Stimulated activated memory B cell treated with anti-CD40 and anti-IgM and Interleukin-4, amounts not matched to agents 10 μg/mL and 1 μg/mL and 100 μg/mL, for 72 hours (primary cell): ENCODE measurements around the gene TBC1D22A.

Experiments used
- ATAC-seq: fragments of 150-1000 bp; cut with Tn5 transposase; 2 replicates; pipeline ENCODE4 v1.10.0; 2021
- H3K27ac Mint-ChIP-seq: one replicate; pipeline ENCODE4 v1.8.0; 2022; ENCODE audit warnings: mild to moderate bottlenecking, mixed read lengths
- H3K27me3 Mint-ChIP-seq: one replicate; pipeline ENCODE4 v1.8.0; 2022; ENCODE audit warnings: mixed read lengths
- H3K36me3 Mint-ChIP-seq: one replicate; pipeline ENCODE4 v1.8.0; 2022; ENCODE audit warnings: mixed read lengths
- H3K4me1 Mint-ChIP-seq: one replicate; pipeline ENCODE4 v1.8.0; 2022; ENCODE audit warnings: mixed read lengths
- H3K4me3 Mint-ChIP-seq: one replicate; pipeline ENCODE4 v1.8.0; 2022; ENCODE audit warnings: mild to moderate bottlenecking, moderate library complexity, mixed read lengths
- H3K9me3 Mint-ChIP-seq: one replicate; pipeline ENCODE4 v1.8.0; 2022; ENCODE audit warnings: mixed read lengths

Gene TBC1D22A

GRCh38 chr22:47018010-47018910 lies 255.8 kb downstream of the TBC1D22A start:
- Mint-ChIP-seq H3K27me3 (no peaks in the 10 kb centered on the region), H3K9me3 (peaks cover 17% of the 10 kb centered on the region), H3K4me1 (peaks cover 21% of the 10 kb centered on the region), H3K36me3 (peaks cover 73% of the 10 kb centered on the region), H3K27ac (no peak overlapping the region), H3K4me3 (no peak overlapping the region)
- ATAC-seq = no peak

GRCh38 chr22:47019012-47019790 lies 256.8 kb downstream of the TBC1D22A start:
- H3K27ac Mint-ChIP-seq = no peak overlapping the region
- H3K27me3 Mint-ChIP-seq = no peaks in the 10 kb centered on the region
- peaks cover 22% of the 10 kb centered on the region for H3K4me1 Mint-ChIP-seq
- H3K36me3 Mint-ChIP-seq = peaks cover 82% of the 10 kb centered on the region
- H3K9me3 Mint-ChIP-seq = peaks cover 17% of the 10 kb centered on the region
- ATAC-seq = no peak
- H3K4me3 Mint-ChIP-seq = no peak overlapping the region

- H3K9me3 Mint-ChIP-seq = peaks cover 17% of the 10 kb centered on the region
- H3K4me3 Mint-ChIP-seq = no peak overlapping the region
- no peak overlapping the region for H3K27ac Mint-ChIP-seq
- peaks cover 22% of the 10 kb centered on the region for H3K4me1 Mint-ChIP-seq
- H3K36me3 Mint-ChIP-seq = peaks cover 82% of the 10 kb centered on the region
- ATAC-seq = no peak
- no peaks in the 10 kb centered on the region for H3K27me3 Mint-ChIP-seq
Observed at GRCh38 chr22:47020166-47020565, 257.7 kb downstream of the TBC1D22A start.

- Mint-ChIP-seq H3K27me3 (no peaks in the 10 kb centered on the region), H3K27ac (no peak overlapping the region), H3K4me1 (peaks cover 22% of the 10 kb centered on the region), H3K4me3 (no peak overlapping the region), H3K9me3 (peaks cover 17% of the 10 kb centered on the region), H3K36me3 (peaks cover 75% of the 10 kb centered on the region)
- ATAC-seq = no peak
Observed at GRCh38 chr22:47021371-47022074, 259.1 kb downstream of the TBC1D22A start.

GRCh38 chr22:47022075-47022473 lies 259.6 kb downstream of the TBC1D22A start:
- no peaks in the 10 kb centered on the region for H3K27me3 Mint-ChIP-seq
- no peak overlapping the region for H3K4me3 Mint-ChIP-seq
- peaks cover 22% of the 10 kb centered on the region for H3K4me1 Mint-ChIP-seq
- H3K27ac Mint-ChIP-seq = no peak overlapping the region
- peaks cover 17% of the 10 kb centered on the region for H3K9me3 Mint-ChIP-seq
- peaks cover 69% of the 10 kb centered on the region for H3K36me3 Mint-ChIP-seq
- ATAC-seq = no peak

- no peak overlapping the region for H3K4me3 Mint-ChIP-seq
- peaks cover 17% of the 10 kb centered on the region for H3K9me3 Mint-ChIP-seq
- H3K36me3 Mint-ChIP-seq = peaks cover 65% of the 10 kb centered on the region
- peaks cover 22% of the 10 kb centered on the region for H3K4me1 Mint-ChIP-seq
- H3K27me3 Mint-ChIP-seq = no peaks in the 10 kb centered on the region
- H3K27ac Mint-ChIP-seq = no peak overlapping the region
- ATAC-seq = no peak
Observed at GRCh38 chr22:47022475-47022874, 260.0 kb downstream of the TBC1D22A start.

GRCh38 chr22:47023871-47024270 lies 261.4 kb downstream of the TBC1D22A start:
- Mint-ChIP-seq H3K4me1 (peaks cover 21% of the 10 kb centered on the region), H3K36me3 (peaks cover 58% of the 10 kb centered on the region), H3K4me3 (no peak overlapping the region), H3K9me3 (peaks cover 17% of the 10 kb centered on the region), H3K27me3 (no peaks in the 10 kb centered on the region), H3K27ac (no peak overlapping the region)
- no peak for ATAC-seq

- Mint-ChIP-seq H3K27ac (no peak overlapping the region), H3K4me1 (peaks cover 6% of the 10 kb centered on the region), H3K36me3 (peaks cover 30% of the 10 kb centered on the region), H3K27me3 (no peaks in the 10 kb centered on the region), H3K9me3 (no peaks in the 10 kb centered on the region), H3K4me3 (no peak overlapping the region)
- no peak for ATAC-seq
Observed at GRCh38 chr22:47027766-47028165, 265.3 kb downstream of the TBC1D22A start.

GRCh38 chr22:47029244-47030074 lies 267.0 kb downstream of the TBC1D22A start:
- H3K4me3 Mint-ChIP-seq = no peak overlapping the region
- H3K9me3 Mint-ChIP-seq = no peaks in the 10 kb centered on the region
- no peaks in the 10 kb centered on the region for H3K4me1 Mint-ChIP-seq
- no peak overlapping the region for H3K27ac Mint-ChIP-seq
- no peak for ATAC-seq
- H3K27me3 Mint-ChIP-seq = no peaks in the 10 kb centered on the region
- peaks cover 21% of the 10 kb centered on the region for H3K36me3 Mint-ChIP-seq

GRCh38 chr22:47030143-47030661 lies 267.8 kb downstream of the TBC1D22A start:
- H3K4me1 Mint-ChIP-seq = peaks cover 2% of the 10 kb centered on the region
- ATAC-seq = no peak
- no peak overlapping the region for H3K4me3 Mint-ChIP-seq
- no peaks in the 10 kb centered on the region for H3K9me3 Mint-ChIP-seq
- no peak overlapping the region for H3K27ac Mint-ChIP-seq
- H3K36me3 Mint-ChIP-seq = peaks cover 26% of the 10 kb centered on the region
- no peaks in the 10 kb centered on the region for H3K27me3 Mint-ChIP-seq

GRCh38 chr22:47030881-47031627 lies 268.6 kb downstream of the TBC1D22A start:
- Mint-ChIP-seq H3K27me3 (no peaks in the 10 kb centered on the region), H3K36me3 (peaks cover 22% of the 10 kb centered on the region), H3K4me1 (peaks cover 4% of the 10 kb centered on the region), H3K9me3 (no peaks in the 10 kb centered on the region), H3K27ac (no peak overlapping the region), H3K4me3 (no peak overlapping the region)
- ATAC-seq = no peak

GRCh38 chr22:47031628-47031915 lies 269.1 kb downstream of the TBC1D22A start:
- ATAC-seq = no peak
- Mint-ChIP-seq H3K4me1 (peaks cover 4% of the 10 kb centered on the region), H3K36me3 (peaks cover 22% of the 10 kb centered on the region), H3K27me3 (no peaks in the 10 kb centered on the region), H3K9me3 (no peaks in the 10 kb centered on the region), H3K27ac (no peak overlapping the region), H3K4me3 (no peak overlapping the region)

- Mint-ChIP-seq H3K9me3 (no peaks in the 10 kb centered on the region), H3K27me3 (no peaks in the 10 kb centered on the region), H3K36me3 (peaks cover 29% of the 10 kb centered on the region), H3K27ac (no peak overlapping the region), H3K4me1 (peaks cover 4% of the 10 kb centered on the region), H3K4me3 (no peak overlapping the region)
- ATAC-seq = no peak
Observed at GRCh38 chr22:47032091-47032943, 269.9 kb downstream of the TBC1D22A start.
